ES-I3 (cell line): Measurements from ENCODE around the gene ZIC2.

ENCODE experiments used
- H3K36me3 ChIP-seq: 2 replicates; pipeline ENCODE4 v1.6.1; 2013; ENCODE audit warnings: mild to moderate bottlenecking, low read length, control low read depth, moderate library complexity; ENCODE audit not compliant: insufficient read depth
- H3K4me1 ChIP-seq: 2 replicates; pipeline ENCODE4 v1.6.1; 2013; ENCODE audit warnings: mild to moderate bottlenecking, control low read depth, low read length; ENCODE audit not compliant: insufficient read depth
- H3K9ac ChIP-seq: 2 replicates; pipeline ENCODE4 v1.6.1; 2013; ENCODE audit warnings: low read depth, mild to moderate bottlenecking, low read length, moderate library complexity
- H3K9me3 ChIP-seq: 2 replicates; pipeline ENCODE4 v1.6.1; 2013; ENCODE audit warnings: mild to moderate bottlenecking, low read length, moderate library complexity; ENCODE audit not compliant: control insufficient read depth, insufficient read depth

Gene ZIC2

GRCh38 chr13:99955107-99955746 is 26.4 kb upstream of the ZIC2 start:
- H3K9ac ChIP-seq, result peak overlapping the region; percentile 69
- H3K9me3 ChIP-seq, result no peaks in the 10 kb centered on the region
- H3K4me1 ChIP-seq, result peaks cover 7% of the 10 kb centered on the region; the same call in 1 of the 2 replicates
- no peaks in the 10 kb centered on the region for H3K36me3 ChIP-seq

GRCh38 chr13:99955747-99956472 is 25.7 kb upstream of the ZIC2 start:
- Histone ChIP-seq H3K9ac (peak overlapping the region; percentile 69), H3K4me1 (peaks cover 9% of the 10 kb centered on the region; the same call in 1 of the 2 replicates), H3K9me3 (no peaks in the 10 kb centered on the region), H3K36me3 (no peaks in the 10 kb centered on the region)

DNA sequence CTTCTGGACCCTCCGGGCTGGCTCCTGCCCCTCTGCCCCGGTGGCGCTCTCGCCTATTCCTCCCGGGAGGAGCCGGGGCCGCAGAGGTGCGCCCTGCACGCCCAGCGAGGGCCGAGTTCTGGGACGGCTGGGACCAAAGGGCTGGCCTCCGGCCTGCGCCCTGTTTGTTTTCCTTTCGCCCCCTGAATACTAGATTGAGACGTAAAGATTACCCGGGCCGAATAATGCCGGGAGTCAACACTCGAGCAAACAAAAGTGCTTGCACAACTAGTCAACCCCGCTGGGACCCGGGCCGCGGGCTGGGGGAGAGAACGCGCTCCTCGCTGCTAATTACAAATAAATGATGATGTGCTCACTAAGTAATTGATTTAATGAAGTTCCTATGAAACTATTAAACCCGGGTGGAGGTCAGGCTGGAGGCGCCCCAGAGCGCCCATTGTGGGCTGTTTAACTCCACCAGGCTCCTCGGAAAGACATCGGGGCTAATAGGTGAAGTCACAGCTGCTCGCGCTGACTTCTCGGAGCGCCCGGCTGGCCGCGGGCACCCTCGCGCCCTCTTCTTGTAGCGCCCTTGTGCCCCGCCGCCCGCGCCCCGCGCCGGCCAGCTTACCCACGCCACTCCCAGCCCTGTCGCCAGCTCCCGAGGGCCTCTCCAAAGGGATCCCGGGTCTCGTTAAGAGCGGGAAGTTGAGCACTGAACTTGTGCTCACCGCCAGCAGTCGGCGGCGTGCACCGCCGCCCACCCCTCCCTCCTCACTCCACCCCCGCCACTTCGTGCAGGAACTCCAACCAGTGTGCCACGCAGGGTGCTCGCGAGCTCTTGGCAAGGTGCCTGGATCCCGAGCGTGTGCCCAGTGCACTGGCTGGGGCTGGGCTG is 24.9 kb upstream of the ZIC2 start:
- peak overlapping the region; percentile 69; the same call in 1 of the 2 replicates for H3K9ac ChIP-seq
- no peaks in the 10 kb centered on the region for H3K9me3 ChIP-seq
- peaks cover 15% of the 10 kb centered on the region for H3K4me1 ChIP-seq
- H3K36me3 ChIP-seq, result no peaks in the 10 kb centered on the region

GRCh38 chr13:99958406-99959126 is 23.0 kb upstream of the ZIC2 start:
- Histone ChIP-seq H3K9me3 (no peaks in the 10 kb centered on the region), H3K36me3 (no peaks in the 10 kb centered on the region), H3K4me1 (peaks cover 21% of the 10 kb centered on the region), H3K9ac (peak overlapping the region; percentile 69)

GRCh38 chr13:99959127-99959539 is 22.5 kb upstream of the ZIC2 start:
- peaks cover 21% of the 10 kb centered on the region for H3K4me1 ChIP-seq

GRCh38 chr13:99959540-99960230 is 21.9 kb upstream of the ZIC2 start:
- H3K9me3 ChIP-seq, result no peaks in the 10 kb centered on the region
- H3K4me1 ChIP-seq, result peaks cover 21% of the 10 kb centered on the region
- no peaks in the 10 kb centered on the region for H3K36me3 ChIP-seq
- peak overlapping the region; percentile 69 for H3K9ac ChIP-seq

More at GRCh38 chr13:99959127-99959539, 22.5 kb upstream of the ZIC2 start:
- H3K9me3 ChIP-seq, result no peaks in the 10 kb centered on the region
- H3K9ac ChIP-seq, result peak overlapping the region; percentile 69; the same call in 1 of the 2 replicates
- no peaks in the 10 kb centered on the region for H3K36me3 ChIP-seq

GRCh38 chr13:99960663-99961311 is 20.8 kb upstream of the ZIC2 start:
- Histone ChIP-seq H3K36me3 (no peaks in the 10 kb centered on the region; the same call in 1 of the 2 replicates), H3K9me3 (no peaks in the 10 kb centered on the region), H3K9ac (no peak overlapping the region; the same call in 1 of the 2 replicates), H3K4me1 (peaks cover 14% of the 10 kb centered on the region)

DNA sequence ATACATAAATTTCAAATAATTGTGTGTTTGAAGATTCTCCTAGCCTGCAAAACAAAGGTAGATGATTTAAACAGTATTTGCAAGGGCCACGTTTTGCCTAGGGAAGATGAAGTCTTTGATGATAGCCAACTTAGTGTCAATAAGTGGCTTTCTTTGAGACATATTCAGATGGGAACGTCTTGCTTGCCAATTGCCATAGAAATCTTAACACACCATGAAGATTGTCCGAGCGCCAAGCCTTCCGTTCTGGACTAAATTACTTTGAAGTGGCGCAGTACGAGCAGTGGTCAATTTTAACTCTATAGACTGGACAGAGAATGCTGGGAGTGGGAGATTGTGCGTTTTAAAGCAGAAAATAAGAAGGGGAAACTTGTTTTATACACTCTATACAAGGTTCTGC is 19.9 kb upstream of the ZIC2 start:
- Histone ChIP-seq H3K36me3 (no peaks in the 10 kb centered on the region; the same call in 1 of the 2 replicates), H3K9me3 (no peaks in the 10 kb centered on the region), H3K4me1 (peaks cover 14% of the 10 kb centered on the region), H3K9ac (no peak overlapping the region)

GRCh38 chr13:99962242-99962641 is 19.3 kb upstream of the ZIC2 start:
- Histone ChIP-seq H3K9me3 (no peaks in the 10 kb centered on the region), H3K36me3 (no peaks in the 10 kb centered on the region; the same call in 1 of the 2 replicates), H3K4me1 (peaks cover 14% of the 10 kb centered on the region)

GRCh38 chr13:99963816-99964339 is 17.7 kb upstream of the ZIC2 start:
- Histone ChIP-seq H3K9ac (no peak overlapping the region), H3K9me3 (no peaks in the 10 kb centered on the region), H3K36me3 (no peaks in the 10 kb centered on the region; the same call in 1 of the 2 replicates), H3K4me1 (peaks cover 14% of the 10 kb centered on the region)

More at GRCh38 chr13:99962242-99962641, 19.3 kb upstream of the ZIC2 start:
- H3K9ac ChIP-seq, result no peak overlapping the region

DNA sequence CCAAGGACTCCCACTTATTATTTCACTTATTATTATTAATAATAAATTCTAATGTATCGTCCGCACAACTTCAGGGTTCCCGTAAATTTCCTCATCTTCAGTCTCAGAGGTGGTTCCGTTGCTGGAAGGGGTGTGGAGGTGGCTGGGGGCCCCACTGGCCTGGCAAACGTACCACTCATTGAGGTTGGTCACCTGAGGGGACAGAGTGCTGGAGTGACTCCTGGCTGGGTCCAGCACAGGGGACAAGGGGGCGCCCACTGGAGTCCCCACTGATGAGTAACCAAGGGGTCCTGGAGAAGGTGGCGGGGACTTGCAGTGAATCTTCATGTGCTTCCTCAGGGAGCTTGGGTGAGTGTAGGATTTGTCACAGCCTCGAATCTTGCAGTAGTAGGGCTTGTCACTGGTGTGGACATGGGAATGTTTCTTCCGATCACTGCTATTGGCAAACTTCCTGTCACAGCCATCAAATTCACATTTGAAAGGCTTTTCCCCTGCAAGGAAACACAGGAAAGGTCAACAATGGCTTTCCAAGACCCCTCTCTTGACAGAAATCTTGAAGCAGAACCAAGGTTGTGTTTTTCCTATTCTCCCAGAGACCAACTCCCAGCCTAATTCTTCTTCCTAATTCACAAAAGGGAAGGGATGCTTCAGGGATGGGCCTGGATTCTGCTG is 16.1 kb upstream of the ZIC2 start:
- H3K36me3 ChIP-seq, result no peaks in the 10 kb centered on the region; the same call in 1 of the 2 replicates
- no peaks in the 10 kb centered on the region for H3K9me3 ChIP-seq
- peaks cover 14% of the 10 kb centered on the region for H3K4me1 ChIP-seq
- H3K9ac ChIP-seq, result no peak overlapping the region

DNA sequence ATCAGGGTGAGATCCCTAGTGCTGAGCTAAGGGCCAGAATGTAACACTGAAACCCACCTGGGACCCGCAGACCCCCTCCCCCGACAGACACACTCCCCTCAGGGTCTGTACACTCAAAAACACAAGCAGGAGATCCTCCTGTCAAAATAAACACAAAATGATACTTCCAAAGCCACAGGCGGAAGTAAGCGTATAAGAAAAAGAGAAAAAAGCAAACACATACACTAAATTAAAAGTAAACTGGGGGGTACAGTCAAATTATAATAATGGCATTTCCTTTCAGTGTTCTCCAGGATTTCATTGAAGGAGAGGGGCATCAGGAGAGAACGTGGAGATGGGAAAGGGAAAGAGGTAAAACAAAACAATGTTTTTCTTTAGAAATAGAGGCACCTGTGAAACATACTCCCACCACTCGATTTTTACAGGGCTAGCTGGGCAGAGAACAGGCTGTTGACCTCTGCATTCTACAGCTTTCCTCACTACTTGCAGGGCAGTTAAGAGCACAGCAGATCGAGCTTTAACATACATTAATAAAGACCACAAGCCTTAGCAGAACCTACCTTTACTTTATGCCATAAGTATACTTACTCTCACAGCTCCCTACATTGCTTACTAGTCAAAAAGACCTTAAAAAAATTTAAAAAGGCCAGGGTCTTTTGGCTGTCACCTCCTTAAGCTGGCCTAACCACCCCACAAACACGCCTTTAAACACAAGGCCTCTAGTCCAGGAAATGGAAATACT is 15.3 kb upstream of the ZIC2 start:
- no peak overlapping the region for H3K9ac ChIP-seq
- no peaks in the 10 kb centered on the region; the same call in 1 of the 2 replicates for H3K36me3 ChIP-seq
- H3K9me3 ChIP-seq, result no peaks in the 10 kb centered on the region
- peaks cover 8% of the 10 kb centered on the region for H3K4me1 ChIP-seq
